ENCODE results near the gene PBX1. TPM values are rescaled to one million over a fixed set of nuclear protein-coding genes. Genes with fewer than 3 reads are reported as not detected.

Gene PBX1
- total and polyA plus RNA-seq, 8 donors: 11.0 to 113 (median 23.0) TPM

DNA sequence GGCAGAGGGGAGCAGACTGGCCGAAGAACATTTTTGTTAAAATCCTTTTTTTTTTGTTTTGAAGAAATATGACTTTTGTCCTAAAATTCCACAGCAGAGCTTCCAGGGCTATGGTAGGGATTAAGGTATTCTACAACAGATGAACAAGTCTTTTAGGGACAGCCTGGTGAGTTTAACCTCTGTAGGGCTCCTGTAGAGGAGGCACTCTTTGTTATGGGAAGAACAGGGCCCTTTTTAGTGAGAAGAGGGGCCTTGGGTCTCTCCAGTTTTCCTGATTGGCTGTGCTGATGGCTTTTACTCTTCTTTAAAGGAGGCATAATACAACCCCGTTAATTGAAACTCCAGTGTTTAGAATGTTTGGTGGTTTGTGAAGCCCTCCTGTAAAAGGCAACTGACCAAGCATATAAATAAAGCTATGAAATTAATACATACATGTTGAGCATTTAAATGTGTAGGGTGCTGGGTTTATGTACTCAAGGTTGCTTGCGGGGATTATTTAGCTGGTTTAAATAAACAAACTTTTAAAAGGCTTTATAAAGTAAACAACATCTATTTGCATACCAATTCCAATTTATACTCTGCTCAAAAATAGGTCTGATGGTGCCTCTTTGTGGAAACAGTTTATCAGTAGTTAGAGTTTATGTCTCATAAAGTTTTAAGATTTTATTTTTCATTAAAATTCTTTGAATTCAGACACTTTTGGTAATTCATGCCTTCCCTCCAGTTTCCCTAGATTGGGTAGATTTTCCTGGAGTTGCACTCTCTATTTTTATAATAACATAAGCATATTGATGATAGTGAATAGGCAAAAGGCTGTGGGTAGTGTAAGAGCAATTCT, 46.5 kb downstream of the PBX1 start:
- no peaks in the 10 kb centered on the region for H3K27me3 ChIP-seq

DNA sequence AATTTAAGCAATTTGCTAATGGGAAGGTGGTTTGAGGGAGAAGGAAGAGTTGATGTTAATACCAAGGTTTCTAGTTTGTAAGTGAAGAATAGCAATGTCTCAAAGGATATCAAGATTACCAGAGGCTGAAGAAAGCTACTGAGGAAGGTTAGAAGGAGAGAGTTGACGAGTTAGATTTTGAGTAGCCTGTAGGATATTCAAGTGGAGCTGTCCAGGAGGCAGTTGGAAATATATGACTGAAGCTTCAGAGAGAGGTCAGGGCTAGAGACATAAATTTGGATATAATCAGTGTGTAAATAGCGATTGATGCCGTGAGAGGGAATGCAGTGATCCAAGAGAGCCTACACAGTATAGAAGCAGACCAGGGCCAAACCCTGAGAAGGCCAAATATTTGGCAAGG, 48.4 kb downstream of the PBX1 start:
- H3K27me3 ChIP-seq: no peaks in the 10 kb centered on the region
- H3K4me1 ChIP-seq: peaks cover 17 to 95% (median 65%) of the 10 kb centered on the region in 4 donors
- DNase-seq: no peak
- intact Hi-C loops (cut with DNase I; ENCODE audit: low total_unique reads): no loop called here
- WGBS, 5 donors: 55 to 73% (median 69%) methylated on average over 3 of the region's 3 CpGs
- H3K36me3 ChIP-seq: no peaks in the 10 kb centered on the region
- peak overlapping the region in 1 of 5 donors; percentile 81 for H3K27ac ChIP-seq
- H3K9me3 ChIP-seq: no peaks in the 10 kb centered on the region
- no peak overlapping the region for H3K4me3 ChIP-seq
- no peak for TF ChIP-seq POLR2AphosphoS5 (IDR thresholded peaks at IDR 0.05)
- no peak for TF ChIP-seq POLR2A (IDR thresholded peaks at IDR 0.05)

More for the DNA sequence above, 46.5 kb downstream of the PBX1 start:
- intact Hi-C loops (cut with DNase I; ENCODE audit: low total_unique reads): no loop called here
- peak overlapping the region in 3 of 5 donors; percentile 45 to 83 (median 55) for H3K27ac ChIP-seq
- TF ChIP-seq CTCF (IDR thresholded peaks at IDR 0.05) (no peak), POLR2AphosphoS5 (IDR thresholded peaks at IDR 0.05) (no peak), EP300 (IDR thresholded peaks at IDR 0.05) (no peak), POLR2A (IDR thresholded peaks at IDR 0.05) (no peak)
- peaks cover 17 to 95% (median 66%) of the 10 kb centered on the region in 4 donors for H3K4me1 ChIP-seq
- H3K4me3 ChIP-seq: no peak overlapping the region
- no peaks in the 10 kb centered on the region for H3K9me3 ChIP-seq
- no peak for DNase-seq
- WGBS, 5 donors: 52 to 67% (median 55%) methylated on average over 3 of the region's 3 CpGs
- H3K36me3 ChIP-seq: no peaks in the 10 kb centered on the region

- H3K27ac ChIP-seq: peak overlapping the region in 2 of 5 donors; percentile 8 to 81
- H3K27me3 ChIP-seq: no peaks in the 10 kb centered on the region
- TF ChIP-seq CTCF (IDR thresholded peaks at IDR 0.05) (no peak), POLR2AphosphoS5 (IDR thresholded peaks at IDR 0.05) (no peak), POLR2A (IDR thresholded peaks at IDR 0.05) (no peak), EP300 (IDR thresholded peaks at IDR 0.05) (no peak)
- H3K9me3 ChIP-seq: no peaks in the 10 kb centered on the region
- intact Hi-C loops (cut with DNase I; ENCODE audit: low total_unique reads): no loop called here
- DNase-seq: no peak
- H3K36me3 ChIP-seq: no peaks in the 10 kb centered on the region
- H3K4me1 ChIP-seq: peaks cover 25 to 95% (median 66%) of the 10 kb centered on the region in 4 donors
- H3K4me3 ChIP-seq: no peak overlapping the region
Measured at GRCh38 chr1:164608651-164609057, 49.7 kb downstream of the PBX1 start.

- peak overlapping the region in 2 of 5 donors; percentile 3 to 81 for H3K27ac ChIP-seq
- no peaks in the 10 kb centered on the region for H3K36me3 ChIP-seq
- H3K27me3 ChIP-seq: no peaks in the 10 kb centered on the region
- TF ChIP-seq POLR2AphosphoS5 (IDR thresholded peaks at IDR 0.05) (no peak), EP300 (IDR thresholded peaks at IDR 0.05) (no peak), POLR2A (IDR thresholded peaks at IDR 0.05) (no peak), CTCF (IDR thresholded peaks at IDR 0.05) (no peak)
- WGBS, 5 donors: 71 to 91% (median 89%) methylated on average over 3 of the region's 3 CpGs
- intact Hi-C loops (cut with DNase I; ENCODE audit: low total_unique reads): no loop called here
- H3K4me3 ChIP-seq: no peak overlapping the region
- peaks cover 28 to 95% (median 67%) of the 10 kb centered on the region in 4 donors for H3K4me1 ChIP-seq
- no peak for DNase-seq
- H3K9me3 ChIP-seq: no peaks in the 10 kb centered on the region
Measured at GRCh38 chr1:164609089-164609488, 50.1 kb downstream of the PBX1 start.
